ENCODE measurements around the gene ESYT2.

The ESYT2 gene

GRCh38 chr7:158687406-158687805, 141.9 kb downstream of the ESYT2 start:
- no peak for FAIRE-seq

GRCh38 chr7:158685693-158686092, 143.6 kb downstream of the ESYT2 start:
- FAIRE-seq, result no peak

- FAIRE-seq, result no peak
Observed at GRCh38 chr7:158684329-158684728, 145.0 kb downstream of the ESYT2 start.

- FAIRE-seq, result no peak
Observed at GRCh38 chr7:158683541-158683940, 145.8 kb downstream of the ESYT2 start.

- no peak for FAIRE-seq
Observed at GRCh38 chr7:158682456-158682855, 146.9 kb downstream of the ESYT2 start.
